ENCODE measurements around the gene SORCS3. TPM values are rescaled to one million over a fixed set of nuclear protein-coding genes. Genes with fewer than 3 reads are reported as not detected.

Gene SORCS3
- total RNA-seq, 1 experiment from 2014 or later, result 0.18 TPM

GRCh38 chr10:105262666-105263065, 621.6 kb downstream of the SORCS3 start:
- H3K27me3 Mint-ChIP-seq (ENCODE audit: insufficient read depth, unreplicated experiment), result peaks cover 3% of the 10 kb centered on the region
- Histone ChIP-seq H3K4me1 (0 out of 2 replicates have a peak, but pooled peaks cover 3% of the 10 kb centered on the region), H3K36me3 (ENCODE audit: control insufficient read depth, insufficient read depth, low read length) (no peaks in the 10 kb centered on the region), H3K27me3 (replicated peaks; ENCODE audit: control insufficient read depth, insufficient read depth, low read length) (no peaks in the 10 kb centered on the region), H3K4me3 (ENCODE audit: low read depth, low read length) (no peak overlapping the region), H3K9me3 (no peaks in the 10 kb centered on the region)
- no peaks in the 10 kb centered on the region for H3K36me3 Mint-ChIP-seq (ENCODE audit: insufficient read depth, unreplicated experiment)
- intact Hi-C loops (cut with micrococcal nuclease; ENCODE audit: unreplicated experiment), result no loop called here
- no peak for DNase-seq
- H3K4me1 Mint-ChIP-seq (ENCODE audit: low read depth, unreplicated experiment), result no peaks in the 10 kb centered on the region
- H3K9me3 Mint-ChIP-seq (ENCODE audit: unreplicated experiment), result no peaks in the 10 kb centered on the region
- CTCF ChIA-PET, result no interaction called here
- no peak overlapping the region for H3K27ac Mint-ChIP-seq (ENCODE audit: unreplicated experiment)
- TF ChIP-seq CTCF (IDR thresholded peaks at IDR 0.05; ENCODE audit: insufficient read depth in 1 of 2, low read depth in 1 of 2, low read length in 1 of 2, severe bottlenecking in 1 of 2, unreplicated experiment in 1 of 2), result no peak
- H3K4me3 Mint-ChIP-seq (ENCODE audit: unreplicated experiment), result no peak overlapping the region
- no TSS peak for BruUV-seq (replicated peaks)
- POLR2A ChIA-PET, result no interaction called here

- H3K9me3 Mint-ChIP-seq (ENCODE audit: unreplicated experiment), result no peaks in the 10 kb centered on the region
- no peaks in the 10 kb centered on the region for H3K36me3 Mint-ChIP-seq (ENCODE audit: insufficient read depth, unreplicated experiment)
- peaks cover 6% of the 10 kb centered on the region for H3K27me3 Mint-ChIP-seq (ENCODE audit: insufficient read depth, unreplicated experiment)
- Histone ChIP-seq H3K4me3 (ENCODE audit: low read depth, low read length) (no peak overlapping the region), H3K9me3 (no peaks in the 10 kb centered on the region), H3K27me3 (replicated peaks; ENCODE audit: control insufficient read depth, insufficient read depth, low read length) (no peaks in the 10 kb centered on the region), H3K36me3 (ENCODE audit: control insufficient read depth, insufficient read depth, low read length) (no peaks in the 10 kb centered on the region), H3K4me1 (no peaks in the 10 kb centered on the region)
- no TSS peak for BruUV-seq (replicated peaks)
- intact Hi-C loops (cut with micrococcal nuclease; ENCODE audit: unreplicated experiment), result no loop called here
- no peaks in the 10 kb centered on the region for H3K4me1 Mint-ChIP-seq (ENCODE audit: low read depth, unreplicated experiment)
- TF ChIP-seq CTCF (IDR thresholded peaks at IDR 0.05; ENCODE audit: insufficient read depth in 1 of 2, low read depth in 1 of 2, low read length in 1 of 2, severe bottlenecking in 1 of 2, unreplicated experiment in 1 of 2), result no peak
- no peak overlapping the region for H3K27ac Mint-ChIP-seq (ENCODE audit: unreplicated experiment)
- no peak for DNase-seq
- no peak overlapping the region for H3K4me3 Mint-ChIP-seq (ENCODE audit: unreplicated experiment)
- ChIA-PET POLR2A (no interaction called here), CTCF (no interaction called here)
These were observed 626.0 kb downstream of the SORCS3 start for GRCh38 chr10:105266966-105267539.

- BruUV-seq (replicated peaks), result no TSS peak
- H3K4me3 Mint-ChIP-seq (ENCODE audit: unreplicated experiment), result no peak overlapping the region
- peaks cover 3% of the 10 kb centered on the region for H3K27me3 Mint-ChIP-seq (ENCODE audit: insufficient read depth, unreplicated experiment)
- no peak overlapping the region for H3K4me3 ChIP-seq (ENCODE audit: low read depth, low read length)
- POLR2A ChIA-PET, result no interaction called here
- no peaks in the 10 kb centered on the region for H3K4me1 Mint-ChIP-seq (ENCODE audit: low read depth, unreplicated experiment)
- H3K4me1 ChIP-seq, result no peaks in the 10 kb centered on the region
- intact Hi-C loops (cut with micrococcal nuclease; ENCODE audit: unreplicated experiment), result no loop called here
- no peak for TF ChIP-seq CTCF (IDR thresholded peaks at IDR 0.05; ENCODE audit: insufficient read depth in 1 of 2, low read depth in 1 of 2, low read length in 1 of 2, severe bottlenecking in 1 of 2, unreplicated experiment in 1 of 2)
- CTCF ChIA-PET, result no interaction called here
- H3K9me3 Mint-ChIP-seq (ENCODE audit: unreplicated experiment), result no peaks in the 10 kb centered on the region
- H3K36me3 ChIP-seq (ENCODE audit: control insufficient read depth, insufficient read depth, low read length), result no peaks in the 10 kb centered on the region
- no peaks in the 10 kb centered on the region for H3K9me3 ChIP-seq
- DNase-seq, result no peak
- H3K27ac Mint-ChIP-seq (ENCODE audit: unreplicated experiment), result no peak overlapping the region
- no peaks in the 10 kb centered on the region for H3K36me3 Mint-ChIP-seq (ENCODE audit: insufficient read depth, unreplicated experiment)
- H3K27me3 ChIP-seq (replicated peaks; ENCODE audit: control insufficient read depth, insufficient read depth, low read length), result no peaks in the 10 kb centered on the region
These were observed 627.9 kb downstream of the SORCS3 start for GRCh38 chr10:105268961-105269360.

Measured in Caco-2 (cell line).